Activated CD4-positive, CD25-positive, alpha-beta regulatory T cell treated with anti-CD3 and anti-CD28 coated beads, Interleukin-2, amount 50 U/mL, for 72 hours (primary cell): ENCODE results near the gene HEXIM2.
A peak's percentile ranks its signal among the peaks of the same experiment; 100 is the strongest.

ENCODE experiments used
- DNase-seq: peaks from one replicate; pipeline ENCODE4 v3.0.0; 2021

Gene HEXIM2

GRCh38 chr17:45128331-45128730 is 33.3 kb upstream of the HEXIM2 start:
- DNase-seq: no peak

- no peak for DNase-seq
Observed at GRCh38 chr17:45128989-45129388, 32.7 kb upstream of the HEXIM2 start.

GRCh38 chr17:45129426-45129939 is 32.2 kb upstream of the HEXIM2 start:
- DNase-seq: no peak

GRCh38 chr17:45129940-45130680 is 31.6 kb upstream of the HEXIM2 start:
- no peak for DNase-seq

GRCh38 chr17:45130681-45131615 is 30.7 kb upstream of the HEXIM2 start:
- DNase-seq: no peak

GRCh38 chr17:45131616-45132319 is 29.9 kb upstream of the HEXIM2 start:
- peak; percentile 74 for DNase-seq

- no peak for DNase-seq
Observed at GRCh38 chr17:45132320-45132571, 29.4 kb upstream of the HEXIM2 start, which contains the start of gene PLCD3. PLCD3 (minus strand) TSS chr17:45132515; CDS start chr17:45132410, 105 bp downstream.

- peak; percentile 71 for DNase-seq
Observed at GRCh38 chr17:45132572-45133463, 28.9 kb upstream of the HEXIM2 start.

- peak; percentile 98 for DNase-seq
Observed at GRCh38 chr17:45135192-45135977, 26.3 kb upstream of the HEXIM2 start, which contains the start of gene ACBD4. ACBD4 (plus strand) TSS chr17:45135687; CDS start chr17:45136145, 458 bp downstream.

- DNase-seq: no peak
Observed at GRCh38 chr17:45135978-45136791, 25.5 kb upstream of the HEXIM2 start.

- DNase-seq: no peak
Observed at GRCh38 chr17:45136846-45137560, 24.7 kb upstream of the HEXIM2 start.

GRCh38 chr17:45137561-45138305 is 23.9 kb upstream of the HEXIM2 start:
- no peak for DNase-seq

GRCh38 chr17:45138911-45139532 is 22.7 kb upstream of the HEXIM2 start:
- no peak for DNase-seq

GRCh38 chr17:45139533-45139920 is 22.1 kb upstream of the HEXIM2 start:
- DNase-seq: no peak

GRCh38 chr17:45143094-45143670 is 18.5 kb upstream of the HEXIM2 start:
- no peak for DNase-seq

GRCh38 chr17:45143767-45144198 is 17.9 kb upstream of the HEXIM2 start:
- no peak for DNase-seq

- no peak for DNase-seq
Observed at GRCh38 chr17:45144199-45145034, 17.3 kb upstream of the HEXIM2 start.
